Measurements from ENCODE around the gene SPTBN5. TPM values are rescaled to one million over a fixed set of nuclear protein-coding genes. Genes with fewer than 3 reads are reported as not detected.
A peak's percentile ranks its signal among the peaks of the same experiment; 100 is the strongest.
"Not testable (repeated sequence)": the region's sequence is repeated elsewhere in the genome, so short reads cannot be mapped to it uniquely, and the experiment has no call there.

The SPTBN5 gene
- total RNA-seq, 1 experiment from 2014 or later = not detected

- no peak for DNase-seq (ENCODE audit: low spot score)
These were observed 46.6 kb downstream of the SPTBN5 start for GRCh38 chr15:41847206-41847605.

GRCh38 chr15:41844814-41845213, 49.0 kb downstream of the SPTBN5 start:
- DNase-seq (ENCODE audit: low spot score) = no peak

DNA sequence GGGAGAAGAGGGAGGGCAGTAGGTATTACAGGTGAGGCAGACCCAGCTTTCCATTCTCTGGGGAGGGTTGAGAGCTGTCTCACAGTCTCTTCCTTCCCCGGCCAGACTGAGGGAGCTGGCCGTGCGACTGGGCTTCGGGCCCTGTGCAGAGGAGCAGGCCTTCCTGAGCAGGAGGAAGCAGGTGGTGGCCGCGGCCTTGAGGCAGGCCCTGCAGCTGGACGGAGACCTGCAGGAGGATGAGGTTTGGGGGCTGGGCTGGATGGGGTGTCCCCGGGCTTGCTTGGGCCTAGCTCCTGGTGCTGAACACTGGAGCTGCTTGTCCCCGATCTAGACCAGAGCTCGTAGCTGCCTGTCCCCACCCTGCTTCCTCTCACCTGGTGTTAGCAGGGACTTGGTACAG, 50.3 kb downstream of the SPTBN5 start:
- DNase-seq (ENCODE audit: low spot score) = no peak

- DNase-seq (ENCODE audit: low spot score) = no peak
These were observed 51.6 kb downstream of the SPTBN5 start for GRCh38 chr15:41842229-41842628.

DNA sequence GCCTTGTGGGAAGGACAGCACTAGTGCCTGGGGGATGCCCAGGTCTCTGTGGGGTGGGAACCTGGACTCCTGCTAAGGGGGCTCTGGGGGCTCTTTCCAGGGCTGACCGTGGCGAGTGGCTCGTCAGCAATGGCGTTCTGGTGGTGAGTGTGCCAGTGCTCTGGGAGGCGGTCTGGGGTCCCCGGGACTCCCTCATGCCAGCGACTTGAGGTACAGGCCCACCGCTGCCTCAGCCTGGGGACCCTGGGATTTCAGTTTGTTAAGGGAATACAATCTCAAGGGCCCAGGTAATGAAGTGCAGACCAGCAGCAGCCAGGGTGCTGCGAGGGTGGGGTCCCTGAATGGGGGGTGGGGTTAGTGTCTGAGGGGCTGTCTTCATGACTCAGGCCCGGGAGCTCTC, 52.7 kb downstream of the SPTBN5 start:
- no peak for DNase-seq (ENCODE audit: low spot score)

GRCh38 chr15:41840673-41841072, 53.2 kb downstream of the SPTBN5 start:
- no peak for DNase-seq (ENCODE audit: low spot score)

DNA sequence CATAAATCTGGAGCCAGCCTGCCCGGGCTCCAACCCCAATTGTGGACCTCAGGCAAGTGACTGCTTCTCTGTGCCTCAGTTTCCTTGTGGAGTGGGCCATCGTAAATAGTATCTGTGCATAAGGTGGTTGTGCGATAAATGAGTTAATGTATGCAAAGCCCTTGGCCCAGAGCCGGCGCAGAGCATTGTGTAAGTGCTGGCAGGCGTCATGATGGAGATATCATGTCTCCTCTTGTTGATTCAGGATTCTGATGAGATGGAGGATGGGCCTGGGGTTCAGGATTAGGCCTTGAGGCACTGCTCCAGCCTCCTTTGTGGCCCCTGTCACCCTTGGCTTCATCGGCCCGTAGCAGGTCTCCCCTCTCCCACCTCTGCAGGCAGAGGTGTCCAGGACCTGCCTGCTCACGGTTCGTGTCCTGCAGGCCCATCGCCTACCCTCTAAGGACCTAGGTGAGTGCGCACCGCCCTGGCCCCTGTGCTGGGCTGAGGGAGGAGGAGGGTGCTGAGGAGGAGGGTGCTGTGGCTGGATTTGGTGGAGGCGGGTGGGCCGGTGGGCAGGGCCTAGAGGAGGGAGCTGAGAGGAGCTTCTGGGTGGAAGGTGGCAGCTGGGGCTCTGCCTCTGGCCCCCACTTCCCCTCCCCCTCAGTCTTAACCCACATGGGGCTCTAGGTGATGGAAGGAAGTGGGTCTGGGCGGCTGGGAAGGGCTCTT, 53.9 kb downstream of the SPTBN5 start:
- no peak for DNase-seq (ENCODE audit: low spot score)

DNA sequence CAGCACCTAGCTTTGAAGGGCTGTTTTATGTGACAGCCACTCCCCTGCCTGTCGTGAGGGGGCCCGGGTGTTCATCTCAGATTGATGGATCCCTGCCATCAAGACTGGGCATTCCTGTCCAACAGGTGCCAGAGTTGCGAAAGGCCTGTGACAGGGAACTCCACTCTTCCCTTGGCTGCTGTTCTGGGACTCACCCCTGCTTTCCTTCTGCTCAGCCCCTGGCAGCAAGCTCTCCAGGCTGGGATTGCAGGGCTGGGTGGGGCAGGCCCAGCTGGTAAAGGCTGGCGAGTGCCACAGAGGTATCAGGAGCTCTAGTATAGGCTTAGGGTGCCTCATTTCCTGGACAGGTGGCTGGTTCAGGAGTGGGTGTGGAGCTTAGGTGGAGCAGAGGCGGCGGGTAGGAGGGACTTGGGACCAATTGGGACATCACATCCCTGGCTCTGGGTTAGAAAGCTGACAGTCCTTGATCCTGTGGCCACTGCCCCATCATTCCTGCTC, 55.4 kb downstream of the SPTBN5 start, which contains the start of gene PLA2G4B:
TSS of gene PLA2G4B (plus strand) at position 448 of the 498 bp plus-strand sequence. CDS start 67 bp downstream, outside the sequence.
- no peak for DNase-seq (ENCODE audit: low spot score)

GRCh38 chr15:41836713-41837454, 57.0 kb downstream of the SPTBN5 start:
- no peak for DNase-seq (ENCODE audit: low spot score)

- DNase-seq (ENCODE audit: low spot score) = no peak
These were observed 57.8 kb downstream of the SPTBN5 start for GRCh38 chr15:41836073-41836472.

DNA sequence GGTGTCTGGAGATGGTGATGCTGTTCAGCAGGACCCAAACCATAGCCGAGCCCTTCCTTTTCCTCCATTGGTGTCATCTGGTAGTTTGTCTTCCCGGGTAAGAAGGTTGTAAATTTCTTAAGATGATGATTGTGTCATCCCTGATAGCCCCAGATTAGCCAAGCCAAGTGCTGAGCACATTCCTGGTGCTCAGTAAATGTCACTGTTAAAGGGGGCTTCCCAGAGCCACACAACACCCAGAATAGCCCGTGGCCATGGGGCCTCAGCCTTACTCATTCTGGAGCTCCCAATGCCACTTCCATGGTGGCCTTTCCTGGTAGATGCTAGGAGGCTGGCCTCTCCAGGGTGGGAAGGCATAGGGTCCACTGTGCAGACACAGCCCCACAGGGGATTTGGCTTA, 59.8 kb downstream of the SPTBN5 start:
- no peak for DNase-seq (ENCODE audit: low spot score)

DNA sequence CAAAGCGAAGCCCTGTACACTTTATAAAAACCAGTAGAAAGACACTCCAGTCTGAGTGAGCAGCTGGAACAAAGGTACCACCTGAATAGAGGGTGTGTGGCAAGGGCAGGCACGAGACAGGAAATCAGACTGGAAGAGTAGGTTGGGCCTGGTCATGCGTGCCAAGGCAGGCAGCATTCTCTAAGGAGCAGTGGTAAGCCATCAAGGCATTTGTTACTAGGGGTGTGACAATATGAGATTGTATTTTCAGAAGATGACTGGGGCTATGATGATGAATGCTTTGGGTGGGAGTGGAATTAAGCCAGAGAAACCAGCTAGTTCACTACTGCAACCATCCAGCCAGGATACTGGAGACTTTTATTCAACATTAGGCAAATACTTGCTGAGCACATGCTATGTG, 61.0 kb downstream of the SPTBN5 start:
- DNase-seq (ENCODE audit: low spot score) = no peak

DNA sequence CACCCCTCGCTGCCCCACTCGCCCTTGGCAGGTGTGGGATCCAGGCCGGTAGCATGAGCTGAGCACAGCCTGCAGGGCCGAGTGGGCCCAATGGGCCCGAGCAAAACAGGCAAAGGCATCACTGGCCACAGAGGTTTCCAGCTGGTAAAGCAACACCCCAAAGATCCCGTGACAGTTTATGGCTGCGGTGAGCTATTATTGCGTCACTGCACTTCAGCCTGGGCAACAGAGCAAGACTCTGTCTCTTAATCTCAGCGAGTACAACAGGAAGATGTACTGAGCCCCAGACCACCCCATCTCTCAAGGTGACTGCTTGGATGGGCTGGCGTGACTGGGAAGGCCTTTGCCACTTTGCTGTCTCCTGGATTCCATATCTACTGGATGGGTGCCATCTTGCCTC, 61.6 kb downstream of the SPTBN5 start:
- no peak for DNase-seq (ENCODE audit: low spot score)

GRCh38 chr15:41831291-41831690, 62.6 kb downstream of the SPTBN5 start:
- not testable (repeated sequence) for DNase-seq (ENCODE audit: low spot score)

- no peak for DNase-seq (ENCODE audit: low spot score)
These were observed 63.8 kb downstream of the SPTBN5 start for GRCh38 chr15:41829959-41830646.

DNA sequence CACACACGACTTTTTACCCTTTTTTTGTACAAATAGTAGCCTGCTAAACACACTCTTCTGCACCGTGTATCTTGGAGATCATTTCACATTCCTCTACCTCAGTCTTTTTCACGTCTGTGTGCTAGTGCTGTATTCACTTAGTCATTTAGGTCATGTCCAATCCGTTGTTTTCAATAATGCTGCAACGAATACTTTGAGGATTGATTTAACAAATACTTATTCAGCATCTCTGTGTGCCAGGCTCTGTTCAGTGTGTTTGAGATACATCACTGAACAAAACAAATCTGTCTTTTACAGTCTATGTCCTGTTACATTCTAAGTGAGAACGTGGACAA, 65.1 kb downstream of the SPTBN5 start:
- no peak for DNase-seq (ENCODE audit: low spot score)

DNA sequence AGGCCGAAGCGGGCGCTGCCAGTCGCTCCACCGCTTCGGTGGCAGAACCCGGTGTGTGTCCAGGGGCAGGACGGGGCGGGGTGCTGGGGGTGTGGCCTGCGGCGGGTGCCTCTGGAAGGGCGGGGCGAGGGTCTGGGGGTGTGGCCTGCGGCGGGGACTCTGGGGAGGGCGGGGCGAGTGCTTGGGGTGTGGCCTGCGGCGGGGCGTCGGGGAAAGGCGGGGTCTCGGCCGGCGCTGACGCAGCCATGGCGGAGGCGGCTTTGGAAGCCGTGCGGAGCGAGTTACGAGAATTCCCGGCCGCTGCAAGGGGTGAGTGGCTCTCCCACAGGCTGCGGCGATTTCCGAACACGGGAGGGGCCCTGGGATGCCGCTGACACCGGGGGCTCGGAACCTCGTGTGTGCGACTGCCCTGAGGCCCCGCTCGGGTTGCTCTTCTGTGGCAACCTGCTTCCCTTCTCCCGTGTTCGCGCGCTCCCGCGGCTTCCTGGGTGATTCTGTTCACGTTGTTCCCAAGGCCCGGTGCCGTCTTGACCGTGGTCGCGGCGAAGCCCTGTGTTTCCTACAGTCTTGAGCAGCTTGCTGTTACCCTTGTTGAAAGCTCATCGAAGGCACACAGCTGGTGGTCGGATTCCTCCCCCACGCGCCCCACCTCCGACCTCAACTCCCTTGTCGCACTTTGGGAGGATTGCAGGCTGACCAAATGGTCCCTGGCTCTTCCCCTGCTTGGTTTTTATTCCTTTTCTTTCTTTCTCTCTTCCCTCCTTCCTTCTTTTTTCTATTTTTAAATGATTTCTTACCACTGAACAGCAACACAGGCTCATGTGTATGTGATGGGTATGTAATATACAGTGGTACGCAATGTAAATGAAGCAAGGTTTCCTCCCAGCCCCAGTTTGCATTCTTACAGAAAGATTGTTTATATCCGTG, 65.7 kb downstream of the SPTBN5 start, which contains the start of gene JMJD7:
TSS of gene JMJD7 (plus strand) at position 213 of the 927 bp plus-strand sequence. CDS start at position 246, 33 bp downstream.
- peak; percentile 58 for DNase-seq (ENCODE audit: low spot score)

GRCh38 chr15:41827290-41827879, 66.5 kb downstream of the SPTBN5 start:
- DNase-seq (ENCODE audit: low spot score) = no peak

GRCh38 chr15:41825572-41826535, 68.0 kb downstream of the SPTBN5 start:
- DNase-seq (ENCODE audit: low spot score) = no peak

- DNase-seq (ENCODE audit: low spot score) = no peak
These were observed 68.7 kb downstream of the SPTBN5 start for GRCh38 chr15:41825145-41825544.

All from H4 (cell line).